Measurements from ENCODE around the gene ZMYND11.

Gene ZMYND11

GRCh38 chr10:293636-294035 lies 158.4 kb downstream of the ZMYND11 start:
- Histone ChIP-seq H4K20me1 (ENCODE audit: insufficient read depth, low read length) (no peaks in the 10 kb centered on the region), H3F3A (ENCODE audit: insufficient read depth, low read length) (no peaks in the 10 kb centered on the region), H3K27ac (ENCODE audit: low read length) (no peak overlapping the region), H2AFZ (ENCODE audit: low read length) (no peak overlapping the region), H3K4me2 (ENCODE audit: low read depth, low read length) (no peak overlapping the region), H3K9me3 (replicated peaks; ENCODE audit: insufficient read depth, low read length) (no peaks in the 10 kb centered on the region), H3K9me2 (replicated peaks; ENCODE audit: insufficient read depth, low read length) (no peaks in the 10 kb centered on the region), H3K27me3 (replicated peaks; ENCODE audit: insufficient read depth, low read length) (no peaks in the 10 kb centered on the region), H3K4me3 (ENCODE audit: low read length) (no peak overlapping the region), H3K4me1 (ENCODE audit: low read length) (no peaks in the 10 kb centered on the region), H3K9ac (ENCODE audit: low read length) (no peak overlapping the region), H3K79me2 (ENCODE audit: low read length) (no peaks in the 10 kb centered on the region), H3K36me3 (replicated peaks; ENCODE audit: insufficient read depth, low read length) (no peaks in the 10 kb centered on the region)
- DNase-seq: no peak
- TF ChIP-seq EZH2phosphoT487 (IDR thresholded peaks at IDR 0.05; ENCODE audit: low read length) (no peak), CTCF (IDR thresholded peaks at IDR 0.05; ENCODE audit: low read length) (no peak), EZH2 (optimal IDR thresholded peaks at IDR 0.05; ENCODE audit: low read depth, low read length) (no peak)

- H3K36me3 ChIP-seq (replicated peaks; ENCODE audit: insufficient read depth, low read length): no peaks in the 10 kb centered on the region
- no peak overlapping the region for H3K4me2 ChIP-seq (ENCODE audit: low read depth, low read length)
- H3K9me3 ChIP-seq (replicated peaks; ENCODE audit: insufficient read depth, low read length): no peaks in the 10 kb centered on the region
- no peak overlapping the region for H3K9ac ChIP-seq (ENCODE audit: low read length)
- H2AFZ ChIP-seq (ENCODE audit: low read length): no peak overlapping the region
- no peak for DNase-seq
- no peaks in the 10 kb centered on the region for H3F3A ChIP-seq (ENCODE audit: insufficient read depth, low read length)
- no peaks in the 10 kb centered on the region for H3K4me1 ChIP-seq (ENCODE audit: low read length)
- no peak overlapping the region for H3K27ac ChIP-seq (ENCODE audit: low read length)
- H3K4me3 ChIP-seq (ENCODE audit: low read length): no peak overlapping the region
- no peaks in the 10 kb centered on the region for H4K20me1 ChIP-seq (ENCODE audit: insufficient read depth, low read length)
- no peaks in the 10 kb centered on the region for H3K9me2 ChIP-seq (replicated peaks; ENCODE audit: insufficient read depth, low read length)
- no peaks in the 10 kb centered on the region for H3K79me2 ChIP-seq (ENCODE audit: low read length)
- TF ChIP-seq EZH2phosphoT487 (IDR thresholded peaks at IDR 0.05; ENCODE audit: low read length): no peak
- TF ChIP-seq CTCF (IDR thresholded peaks at IDR 0.05; ENCODE audit: low read length): no peak
- TF ChIP-seq EZH2 (optimal IDR thresholded peaks at IDR 0.05; ENCODE audit: low read depth, low read length): no peak
- H3K27me3 ChIP-seq (replicated peaks; ENCODE audit: insufficient read depth, low read length): no peaks in the 10 kb centered on the region
Observed at GRCh38 chr10:297567-297966, 162.3 kb downstream of the ZMYND11 start.

GRCh38 chr10:298033-298432 lies 162.8 kb downstream of the ZMYND11 start:
- Histone ChIP-seq H2AFZ (ENCODE audit: low read length) (no peak overlapping the region), H3K9me2 (replicated peaks; ENCODE audit: insufficient read depth, low read length) (no peaks in the 10 kb centered on the region), H3K27me3 (replicated peaks; ENCODE audit: insufficient read depth, low read length) (no peaks in the 10 kb centered on the region), H4K20me1 (ENCODE audit: insufficient read depth, low read length) (no peaks in the 10 kb centered on the region), H3K4me2 (ENCODE audit: low read depth, low read length) (no peak overlapping the region), H3K27ac (ENCODE audit: low read length) (no peak overlapping the region), H3K36me3 (replicated peaks; ENCODE audit: insufficient read depth, low read length) (no peaks in the 10 kb centered on the region), H3K4me1 (ENCODE audit: low read length) (no peaks in the 10 kb centered on the region), H3K9ac (ENCODE audit: low read length) (no peak overlapping the region), H3K9me3 (replicated peaks; ENCODE audit: insufficient read depth, low read length) (no peaks in the 10 kb centered on the region), H3F3A (ENCODE audit: insufficient read depth, low read length) (no peaks in the 10 kb centered on the region), H3K79me2 (ENCODE audit: low read length) (no peaks in the 10 kb centered on the region), H3K4me3 (ENCODE audit: low read length) (no peak overlapping the region)
- TF ChIP-seq CTCF (IDR thresholded peaks at IDR 0.05; ENCODE audit: low read length) (no peak), EZH2phosphoT487 (IDR thresholded peaks at IDR 0.05; ENCODE audit: low read length) (no peak), EZH2 (optimal IDR thresholded peaks at IDR 0.05; ENCODE audit: low read depth, low read length) (no peak)
- no peak for DNase-seq
